Glutamatergic neuron (in vitro differentiated cells): ENCODE measurements around the gene TIMP4. TPM values are rescaled to one million over a fixed set of nuclear protein-coding genes. Genes with fewer than 3 reads are reported as not detected.

Source experiments
- DNase-seq: peaks from one replicate; pipeline ENCODE4 v3.0.0; 2022
- H3K27ac Mint-ChIP-seq: one replicate; pipeline ENCODE4 v1.8.0; 2020; ENCODE audit warnings: mild to moderate bottlenecking, mixed read lengths, inconsistent platforms; ENCODE audit not compliant: unreplicated experiment
- H3K27me3 Mint-ChIP-seq: one replicate; pipeline ENCODE4 v1.8.0; 2020; ENCODE audit warnings: mild to moderate bottlenecking, moderate library complexity, mixed read lengths, inconsistent platforms; ENCODE audit not compliant: unreplicated experiment
- H3K36me3 Mint-ChIP-seq: one replicate; pipeline ENCODE4 v1.8.0; 2020; ENCODE audit warnings: mild to moderate bottlenecking, mixed read lengths, inconsistent platforms; ENCODE audit not compliant: unreplicated experiment
- H3K4me1 Mint-ChIP-seq: one replicate; pipeline ENCODE4 v1.8.0; 2020; ENCODE audit warnings: mild to moderate bottlenecking, low read depth, mixed read lengths, inconsistent platforms; ENCODE audit not compliant: unreplicated experiment
- H3K4me3 Mint-ChIP-seq: one replicate; pipeline ENCODE4 v1.8.0; 2020; ENCODE audit warnings: mild to moderate bottlenecking, mixed read lengths, inconsistent platforms; ENCODE audit not compliant: unreplicated experiment
- H3K9me3 Mint-ChIP-seq: one replicate; pipeline ENCODE4 v1.8.0; 2020; ENCODE audit warnings: mild to moderate bottlenecking, moderate library complexity, mixed read lengths, inconsistent platforms; ENCODE audit not compliant: unreplicated experiment
- total RNA-seq: library from RNA; stranded (reverse); fragmentation: NEBNext Ultra II Directional; extraction: Animal tissue kit (Norgen Biotek cat#: 25700); gene quantifications from one replicate; pipeline ENCODE4 v1.2.1, GENCODE V29; 2021; ENCODE audit not compliant: unreplicated experiment
- TF ChIP-seq, protein P1 (sequence below): fragments of 200-600 bp; sonication (generic); IDR thresholded peaks from one replicate; pipeline ENCODE4 v1.5.0; 2021; ENCODE audit not compliant: partially characterized antibody, unreplicated experiment

The TIMP4 gene
- total RNA-seq, 1 donor from 2014 or later = not detected

DNA sequence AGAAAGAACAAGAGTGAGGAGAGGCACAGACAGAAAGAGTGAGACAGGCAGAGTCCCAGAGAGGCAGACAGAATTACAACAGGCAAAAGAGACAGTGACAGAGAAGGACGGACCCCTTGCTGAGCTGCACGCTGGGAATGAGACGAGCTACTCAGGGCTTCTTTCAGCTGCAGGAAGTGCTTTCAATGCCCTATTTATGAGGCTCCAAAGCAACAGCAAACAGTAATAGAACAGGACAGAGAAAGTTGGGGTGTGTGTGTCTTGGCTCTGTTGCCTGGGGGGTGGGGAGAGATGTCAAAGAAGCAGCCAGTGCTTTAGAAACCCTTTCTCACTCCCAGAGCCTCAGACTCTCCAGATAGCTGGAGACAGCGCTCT, 502 bp upstream of the TIMP4 start:
- Mint-ChIP-seq H3K4me1 (peaks cover 6% of the 10 kb centered on the region), H3K4me3 (no peak overlapping the region), H3K9me3 (peaks cover 1% of the 10 kb centered on the region), H3K27ac (peak overlapping the region; percentile 52), H3K27me3 (peaks cover 5% of the 10 kb centered on the region), H3K36me3 (no peaks in the 10 kb centered on the region)
- TF ChIP-seq, protein P1, sequence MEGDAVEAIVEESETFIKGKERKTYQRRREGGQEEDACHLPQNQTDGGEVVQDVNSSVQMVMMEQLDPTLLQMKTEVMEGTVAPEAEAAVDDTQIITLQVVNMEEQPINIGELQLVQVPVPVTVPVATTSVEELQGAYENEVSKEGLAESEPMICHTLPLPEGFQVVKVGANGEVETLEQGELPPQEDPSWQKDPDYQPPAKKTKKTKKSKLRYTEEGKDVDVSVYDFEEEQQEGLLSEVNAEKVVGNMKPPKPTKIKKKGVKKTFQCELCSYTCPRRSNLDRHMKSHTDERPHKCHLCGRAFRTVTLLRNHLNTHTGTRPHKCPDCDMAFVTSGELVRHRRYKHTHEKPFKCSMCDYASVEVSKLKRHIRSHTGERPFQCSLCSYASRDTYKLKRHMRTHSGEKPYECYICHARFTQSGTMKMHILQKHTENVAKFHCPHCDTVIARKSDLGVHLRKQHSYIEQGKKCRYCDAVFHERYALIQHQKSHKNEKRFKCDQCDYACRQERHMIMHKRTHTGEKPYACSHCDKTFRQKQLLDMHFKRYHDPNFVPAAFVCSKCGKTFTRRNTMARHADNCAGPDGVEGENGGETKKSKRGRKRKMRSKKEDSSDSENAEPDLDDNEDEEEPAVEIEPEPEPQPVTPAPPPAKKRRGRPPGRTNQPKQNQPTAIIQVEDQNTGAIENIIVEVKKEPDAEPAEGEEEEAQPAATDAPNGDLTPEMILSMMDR = no peak
- no peak for DNase-seq

DNA sequence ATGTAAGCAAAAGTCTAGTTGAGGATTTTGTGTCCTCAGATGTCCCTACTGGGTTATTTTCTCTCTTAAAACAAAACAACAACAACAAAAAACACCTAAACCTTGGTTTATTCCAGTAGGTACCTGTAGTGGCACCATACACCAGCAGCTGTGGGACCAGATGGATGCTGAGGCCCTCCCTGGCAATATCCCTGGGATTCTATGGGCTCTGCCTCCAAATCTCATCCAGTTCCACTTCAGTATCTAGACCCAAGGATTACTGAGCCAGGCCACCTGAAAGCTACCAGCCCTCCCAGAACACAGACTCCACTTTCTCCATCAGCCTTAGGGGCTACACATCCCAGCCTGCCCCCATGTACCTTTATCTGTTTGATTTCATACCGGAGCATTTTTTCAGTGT, 1.7 kb downstream of the TIMP4 start:
- Mint-ChIP-seq H3K36me3 (no peaks in the 10 kb centered on the region), H3K9me3 (peaks cover 1% of the 10 kb centered on the region), H3K27ac (no peak overlapping the region), H3K4me3 (no peak overlapping the region), H3K27me3 (peaks cover 8% of the 10 kb centered on the region), H3K4me1 (peaks cover 6% of the 10 kb centered on the region)
- TF ChIP-seq, protein P1 = no peak
- no peak for DNase-seq

DNA sequence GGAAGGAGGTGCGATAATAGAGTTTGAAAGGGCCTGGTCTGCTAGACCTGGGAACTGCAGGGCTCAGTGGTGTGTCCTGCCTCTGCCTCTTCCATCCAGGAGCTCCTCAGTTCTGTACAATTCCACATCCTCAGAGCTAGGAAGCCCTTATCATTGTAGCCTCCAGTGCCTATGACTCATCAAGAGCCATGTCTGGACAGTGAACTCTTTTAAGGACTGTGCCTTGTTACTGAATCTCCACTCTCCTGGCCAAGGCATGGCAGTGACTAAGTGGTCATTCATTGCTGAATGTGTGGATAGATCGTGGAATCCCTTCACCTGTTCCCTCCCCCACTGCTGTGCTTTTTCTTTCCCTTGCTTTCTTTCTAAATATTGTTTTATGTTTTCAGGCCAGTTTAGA, 2.9 kb downstream of the TIMP4 start:
- Mint-ChIP-seq H3K27me3 (peaks cover 9% of the 10 kb centered on the region), H3K36me3 (no peaks in the 10 kb centered on the region), H3K27ac (no peak overlapping the region), H3K4me3 (no peak overlapping the region), H3K9me3 (peaks cover under 1% of the 10 kb centered on the region), H3K4me1 (peaks cover 6% of the 10 kb centered on the region)
- no peak for DNase-seq
- TF ChIP-seq, protein P1 = no peak

DNA sequence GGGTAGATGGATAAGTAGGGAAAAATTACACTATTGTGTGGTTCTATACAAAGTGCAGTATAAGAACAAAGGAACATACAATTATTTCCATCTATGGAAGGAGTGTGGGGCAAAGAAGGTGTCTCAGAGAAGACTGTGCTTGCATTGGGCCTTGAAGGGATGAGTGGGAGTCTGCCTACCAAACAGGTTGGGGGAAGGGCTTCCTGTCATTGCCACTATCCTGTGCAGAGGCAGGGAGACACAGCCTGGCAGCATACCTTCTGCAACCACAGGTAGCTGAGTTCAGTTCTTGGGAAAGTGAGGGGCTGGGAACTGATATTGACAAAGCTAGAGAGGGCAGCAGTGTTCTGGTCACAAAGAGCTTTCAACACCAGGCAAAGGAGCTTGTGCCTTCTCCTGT, 3.4 kb downstream of the TIMP4 start:
- Mint-ChIP-seq H3K27me3 (peaks cover 9% of the 10 kb centered on the region), H3K4me3 (no peak overlapping the region), H3K27ac (no peak overlapping the region), H3K4me1 (peaks cover 6% of the 10 kb centered on the region), H3K36me3 (no peaks in the 10 kb centered on the region), H3K9me3 (no peaks in the 10 kb centered on the region)
- TF ChIP-seq, protein P1 = no peak
- DNase-seq = no peak

DNA sequence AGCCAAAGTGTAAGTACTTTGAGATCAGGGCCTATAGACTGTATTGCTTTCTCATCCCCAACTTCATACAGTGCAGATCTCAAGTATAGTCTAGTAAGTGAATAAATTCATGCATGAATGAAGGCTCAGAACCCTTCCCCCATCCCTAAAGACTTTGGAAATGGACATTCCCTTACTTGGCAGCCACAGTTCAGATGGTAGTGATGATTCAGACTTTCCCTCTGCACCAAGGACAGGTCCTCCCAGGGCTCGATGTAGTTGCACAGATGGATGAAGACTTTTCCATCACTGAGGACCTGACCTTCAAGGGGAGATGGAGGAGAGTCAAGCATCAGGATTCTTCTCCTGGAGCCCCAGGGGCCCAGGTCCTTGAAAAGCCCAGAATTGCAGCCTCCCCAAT, 4.6 kb downstream of the TIMP4 start:
- Mint-ChIP-seq H3K27ac (no peak overlapping the region), H3K4me3 (no peak overlapping the region), H3K36me3 (no peaks in the 10 kb centered on the region), H3K27me3 (peaks cover 8% of the 10 kb centered on the region), H3K9me3 (peaks cover under 1% of the 10 kb centered on the region), H3K4me1 (peaks cover 6% of the 10 kb centered on the region)
- DNase-seq = no peak
- TF ChIP-seq, protein P1 = no peak
